Suprapubic skin (tissue), 4 donors: ENCODE results near the gene MMP7. TPM values are rescaled to one million over a fixed set of nuclear protein-coding genes. Genes with fewer than 3 reads are reported as not detected.
"Not testable (repeated sequence)": the region's sequence is repeated elsewhere in the genome, so short reads cannot be mapped to it uniquely, and the experiment has no call there.

Experiments
- DNase-seq, 2 donors: peaks; one replicate each; pipeline ENCODE4 v3.0.0-alpha.2; 2019; ENCODE audit warnings: low spot score in 2 of 2
- H3K27ac ChIP-seq: fragments of 200-600 bp; sonication (generic); one replicate; pipeline ENCODE4 v1.5.1; 2019
- H3K27me3 ChIP-seq: fragments of 200-600 bp; sonication (generic); one replicate; pipeline ENCODE4 v1.5.1; 2019
- H3K36me3 ChIP-seq: fragments of 200-600 bp; sonication (generic); one replicate; pipeline ENCODE4 v1.5.1; 2019
- H3K4me1 ChIP-seq: fragments of 200-600 bp; sonication (generic); one replicate; pipeline ENCODE4 v1.5.1; 2019
- H3K4me3 ChIP-seq: fragments of 200-600 bp; sonication (generic); one replicate; pipeline ENCODE4 v1.5.1; 2019; ENCODE audit warnings: mild to moderate bottlenecking
- H3K9me3 ChIP-seq: fragments of 200-600 bp; sonication (generic); one replicate; pipeline ENCODE4 v1.5.1; 2019
- CTCF ChIP-seq, 2 donors: fragments of 200-600 bp in 1 of 2; fragments of 450-650 bp in 1 of 2; sonication (generic) in 1 of 2; IDR thresholded peaks; one replicate each; pipeline ENCODE4 v1.5.1; 2016 to 2019; ENCODE audit warnings: antibody characterized with exemption in 2 of 2, mild to moderate bottlenecking in 1 of 2, moderate library complexity in 1 of 2
- EP300 ChIP-seq: sonication (generic); formaldehyde crosslinking; IDR thresholded peaks from one replicate; pipeline ENCODE4 v1.6.1; 2017; ENCODE audit warnings: antibody characterized with exemption
- POLR2A ChIP-seq, 2 donors: fragments of 450-650 bp; IDR thresholded peaks; one replicate each; pipeline ENCODE4 v1.6.1; 2017; ENCODE audit warnings: antibody characterized with exemption in 2 of 2, mild to moderate bottlenecking in 2 of 2, moderate library complexity in 2 of 2
- POLR2AphosphoS5 ChIP-seq, 3 donors: sonication (generic); formaldehyde crosslinking; IDR thresholded peaks; one replicate each; pipeline ENCODE4 v1.6.1; 2017; ENCODE audit warnings: antibody characterized with exemption in 3 of 3
- WGBS: methylation state at CpG from one replicate; pipeline ENCODE4 v1.1.5; 2018; 5-methylcytosine and 5-hydroxymethylcytosine counted together
- total RNA-seq, 4 donors: library from RNA; depleted of rRNA; stranded (reverse); fragments of >200 nt; gene quantifications; one replicate each; pipeline ENCODE4 v1.1.0, GENCODE V29; 2016

MMP7 gene
- total RNA-seq, 4 donors from 2014 or later = 29.9 to 155 (median 81.8) TPM

DNA sequence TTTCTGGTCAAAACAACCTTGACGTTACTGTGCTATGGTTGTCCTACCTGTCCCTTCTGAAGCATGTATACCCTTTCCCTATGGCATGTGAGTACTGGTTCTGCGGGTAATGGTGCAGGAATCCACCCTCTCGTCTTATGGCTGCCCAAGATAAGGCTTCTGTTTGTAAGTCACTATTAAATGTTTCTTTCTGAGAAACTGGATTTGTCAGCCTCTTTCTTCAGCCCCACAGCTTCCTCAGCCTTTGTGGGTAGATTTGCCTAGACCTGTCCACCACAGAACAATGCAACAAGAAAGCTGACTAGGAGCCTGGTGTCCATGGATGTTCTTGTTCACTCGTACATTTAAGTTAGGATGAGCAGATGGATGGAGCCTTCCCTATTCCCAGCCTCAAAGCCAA, 14.4 kb downstream of the MMP7 start:
- WGBS = 80% methylated on average over 4 of the region's 4 CpGs
- no peaks in the 10 kb centered on the region for H3K4me1 ChIP-seq
- no peaks in the 10 kb centered on the region for H3K27me3 ChIP-seq
- no peaks in the 10 kb centered on the region for H3K36me3 ChIP-seq
- H3K4me3 ChIP-seq = no peak overlapping the region
- no peak for TF ChIP-seq EP300
- TF ChIP-seq POLR2AphosphoS5 (IDR thresholded peaks at IDR 0.05) = no peak
- TF ChIP-seq CTCF (IDR thresholded peaks at IDR 0.05) = no peak
- TF ChIP-seq POLR2A (IDR thresholded peaks at IDR 0.05) = no peak
- no peak overlapping the region for H3K27ac ChIP-seq
- no peak for DNase-seq
- H3K9me3 ChIP-seq = no peaks in the 10 kb centered on the region

DNA sequence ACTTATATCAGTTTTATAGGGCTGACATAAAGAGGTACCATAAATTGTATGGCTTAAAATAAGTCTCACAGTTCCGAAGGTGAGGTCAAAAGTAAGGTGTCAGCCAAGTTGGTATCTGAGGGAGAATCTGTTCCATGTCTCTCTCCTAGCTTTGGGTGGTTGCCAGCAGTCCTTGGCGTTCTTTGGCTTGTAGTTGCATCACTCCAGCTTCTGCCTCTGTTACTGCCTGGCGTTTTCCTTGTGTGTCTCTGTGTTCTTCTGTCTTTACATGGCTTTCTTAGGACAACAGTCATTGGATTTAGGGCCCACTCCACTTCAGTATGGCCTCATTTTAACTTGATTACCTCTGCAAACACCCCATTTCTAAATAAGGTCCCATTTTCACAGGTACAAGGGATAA, 16.7 kb downstream of the MMP7 start:
- no peak for TF ChIP-seq CTCF (IDR thresholded peaks at IDR 0.05)
- TF ChIP-seq POLR2A (IDR thresholded peaks at IDR 0.05) = no peak
- TF ChIP-seq EP300 = no peak
- TF ChIP-seq POLR2AphosphoS5 (IDR thresholded peaks at IDR 0.05) = no peak
- H3K27me3 ChIP-seq = no peaks in the 10 kb centered on the region
- 16% methylated on average over 3 of the region's 3 CpGs for WGBS
- no peaks in the 10 kb centered on the region for H3K36me3 ChIP-seq
- H3K4me1 ChIP-seq = no peaks in the 10 kb centered on the region
- H3K27ac ChIP-seq = no peak overlapping the region
- H3K9me3 ChIP-seq = no peaks in the 10 kb centered on the region
- no peak overlapping the region for H3K4me3 ChIP-seq
- peak in 1 of 2 donors; percentile 66 for DNase-seq

DNA sequence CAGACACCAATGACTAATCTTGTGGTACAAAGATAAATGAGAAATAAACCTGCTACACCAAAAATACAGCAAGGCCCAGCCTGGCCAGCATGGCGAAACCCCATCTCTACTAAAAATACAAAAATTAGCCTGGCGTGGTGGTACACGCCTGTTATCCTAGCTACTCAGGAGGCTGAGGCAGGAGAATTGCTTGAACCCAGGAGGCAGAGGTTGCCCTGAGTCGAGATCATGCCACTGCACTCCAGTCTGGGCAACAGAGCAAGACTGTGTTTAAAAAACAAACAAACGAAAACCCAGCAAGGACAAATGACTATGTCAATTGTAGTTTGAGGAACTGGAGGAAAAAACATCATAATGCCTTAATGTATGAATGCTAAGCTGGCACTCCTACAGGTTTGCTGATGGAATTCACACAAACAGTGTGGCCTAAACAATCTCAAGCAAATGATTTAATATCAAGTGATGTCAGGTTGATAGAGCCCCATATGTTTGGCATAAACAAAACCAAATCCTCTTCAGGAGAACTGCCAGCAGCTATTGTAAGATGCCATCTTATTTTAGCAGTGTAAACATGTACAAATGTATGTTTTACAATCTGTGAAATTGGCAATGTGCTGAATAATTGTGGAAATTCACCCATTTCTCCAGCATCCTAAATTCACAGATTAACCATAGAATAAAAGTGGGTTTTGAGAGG, 20.0 kb downstream of the MMP7 start:
- WGBS = 89% methylated on average over 5 of the region's 5 CpGs
- Histone ChIP-seq H3K27ac (no peak overlapping the region), H3K36me3 (no peaks in the 10 kb centered on the region), H3K4me3 (no peak overlapping the region), H3K4me1 (no peaks in the 10 kb centered on the region), H3K9me3 (no peaks in the 10 kb centered on the region), H3K27me3 (peaks cover 3% of the 10 kb centered on the region)
- no peak for TF ChIP-seq EP300
- no peak for DNase-seq

DNA sequence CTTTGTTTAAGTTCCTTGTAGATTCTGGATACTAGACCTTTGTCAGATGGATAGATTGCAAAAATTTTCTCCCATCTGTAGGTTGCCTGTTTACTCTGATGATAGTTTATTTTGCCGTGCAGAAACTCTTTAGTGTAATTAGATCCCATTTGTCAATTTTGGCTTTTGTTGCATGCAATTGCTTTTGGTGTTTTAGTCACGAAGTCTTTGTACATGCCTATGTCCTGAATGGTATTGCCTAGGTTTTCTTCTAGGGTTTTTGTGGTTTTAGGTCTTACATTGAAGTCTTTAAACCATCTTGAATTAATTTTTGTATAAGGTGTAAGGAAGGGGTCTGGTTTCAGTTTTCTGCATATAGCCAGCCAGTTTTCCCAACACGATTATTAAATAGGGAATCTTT, 27.7 kb downstream of the MMP7 start:
- not testable (repeated sequence) for H3K27ac ChIP-seq, H3K4me1 ChIP-seq, H3K4me3 ChIP-seq, DNase-seq, H3K9me3 ChIP-seq, H3K36me3 ChIP-seq, H3K27me3 ChIP-seq
- WGBS = 88% methylated on average over 3 of the region's 3 CpGs

GRCh38 chr11:102500829-102501228, 29.7 kb downstream of the MMP7 start:
- DNase-seq = no peak
- Histone ChIP-seq H3K36me3 (no peaks in the 10 kb centered on the region), H3K4me3 (no peak overlapping the region), H3K9me3 (no peaks in the 10 kb centered on the region), H3K27ac (no peak overlapping the region), H3K4me1 (no peaks in the 10 kb centered on the region), H3K27me3 (no peaks in the 10 kb centered on the region)
- 89% methylated on average over 2 of the region's 2 CpGs for WGBS
- no peak for TF ChIP-seq POLR2AphosphoS5 (IDR thresholded peaks at IDR 0.05)
- TF ChIP-seq POLR2A (IDR thresholded peaks at IDR 0.05) = no peak
- TF ChIP-seq EP300 = no peak
- TF ChIP-seq CTCF (IDR thresholded peaks at IDR 0.05) = no peak

DNA sequence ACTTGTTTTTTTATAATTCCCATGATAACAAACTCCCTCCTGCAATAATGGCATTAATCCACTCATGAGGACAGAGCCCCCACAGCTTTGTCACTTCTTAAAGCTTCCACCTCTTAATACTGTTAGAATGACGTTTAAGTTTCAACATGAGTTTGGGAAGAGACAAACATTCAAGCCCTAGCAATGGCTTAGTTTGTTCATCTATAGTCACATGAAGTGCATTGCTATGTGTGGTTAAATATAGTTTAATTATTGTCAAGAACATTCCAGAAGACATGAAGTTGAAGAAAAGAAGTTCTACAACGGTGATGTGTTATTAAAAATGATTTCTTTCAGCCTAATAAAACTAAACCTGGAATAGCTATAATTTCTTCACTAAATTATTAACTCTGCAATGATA, 30.6 kb downstream of the MMP7 start:
- H3K4me3 ChIP-seq = no peak overlapping the region
- H3K27me3 ChIP-seq = no peaks in the 10 kb centered on the region
- no peak overlapping the region for H3K27ac ChIP-seq
- H3K9me3 ChIP-seq = no peaks in the 10 kb centered on the region
- no peak for TF ChIP-seq CTCF (IDR thresholded peaks at IDR 0.05)
- no peak for TF ChIP-seq POLR2AphosphoS5 (IDR thresholded peaks at IDR 0.05)
- no peak for TF ChIP-seq POLR2A (IDR thresholded peaks at IDR 0.05)
- TF ChIP-seq EP300 = no peak
- no peaks in the 10 kb centered on the region for H3K36me3 ChIP-seq
- DNase-seq = no peak
- peaks cover 3% of the 10 kb centered on the region for H3K4me1 ChIP-seq
- 44% methylated on average over 2 of the region's 2 CpGs for WGBS
